Cerebellar nuclear complex (tissue), 1 donor: ENCODE data around the gene GPANK1.
A peak's percentile ranks its signal among the peaks of the same experiment; 100 is the strongest.

Experiments
- DNase-seq, 2 experiments: peaks; one replicate each; lab custom pipeline; 2025; lab: John Stamatoyannopoulos, UW

GPANK1 gene

DNA sequence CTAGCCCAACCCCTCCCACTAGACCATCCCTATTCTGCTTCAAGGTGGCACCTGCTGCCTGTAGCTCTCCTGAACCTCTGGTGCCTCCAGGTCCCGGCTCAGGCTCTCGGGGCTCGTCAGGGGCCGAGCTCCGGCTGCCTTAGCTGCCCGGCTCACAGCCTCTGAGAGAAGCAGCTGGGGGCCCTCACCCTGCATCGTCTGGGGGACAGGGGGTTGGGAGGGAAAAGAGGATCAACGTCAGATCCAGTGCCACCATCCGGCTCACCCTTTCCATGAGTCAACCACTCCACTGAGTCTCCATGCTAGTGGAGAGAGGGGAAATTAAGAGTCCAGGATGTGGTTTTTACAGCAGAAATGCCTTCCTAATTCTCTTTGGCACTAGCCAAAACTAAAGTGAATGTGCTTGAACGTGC lies 25.3 kb downstream of the GPANK1 start:
- DNase-seq, result no peak

DNA sequence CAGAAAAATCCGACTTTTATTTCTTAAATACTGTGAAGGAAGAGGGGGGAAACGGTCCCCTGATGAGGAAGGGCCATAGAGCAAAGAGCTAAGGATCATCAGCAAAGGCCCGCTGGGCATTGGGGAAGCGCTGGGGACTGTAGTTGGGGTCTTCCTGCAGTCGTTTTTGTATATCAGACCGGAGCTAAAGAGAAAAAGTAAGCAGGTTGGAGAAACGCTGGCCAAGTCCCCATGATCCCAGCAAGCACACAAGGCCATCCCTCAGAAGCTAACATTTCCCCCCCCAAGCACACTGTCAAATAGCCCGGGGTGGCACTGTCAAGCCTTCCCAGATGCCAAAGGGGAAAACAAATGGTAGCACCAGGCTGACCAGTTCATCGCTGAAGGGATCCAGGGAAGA lies 25.8 kb downstream of the GPANK1 start:
- DNase-seq, result no peak

DNA sequence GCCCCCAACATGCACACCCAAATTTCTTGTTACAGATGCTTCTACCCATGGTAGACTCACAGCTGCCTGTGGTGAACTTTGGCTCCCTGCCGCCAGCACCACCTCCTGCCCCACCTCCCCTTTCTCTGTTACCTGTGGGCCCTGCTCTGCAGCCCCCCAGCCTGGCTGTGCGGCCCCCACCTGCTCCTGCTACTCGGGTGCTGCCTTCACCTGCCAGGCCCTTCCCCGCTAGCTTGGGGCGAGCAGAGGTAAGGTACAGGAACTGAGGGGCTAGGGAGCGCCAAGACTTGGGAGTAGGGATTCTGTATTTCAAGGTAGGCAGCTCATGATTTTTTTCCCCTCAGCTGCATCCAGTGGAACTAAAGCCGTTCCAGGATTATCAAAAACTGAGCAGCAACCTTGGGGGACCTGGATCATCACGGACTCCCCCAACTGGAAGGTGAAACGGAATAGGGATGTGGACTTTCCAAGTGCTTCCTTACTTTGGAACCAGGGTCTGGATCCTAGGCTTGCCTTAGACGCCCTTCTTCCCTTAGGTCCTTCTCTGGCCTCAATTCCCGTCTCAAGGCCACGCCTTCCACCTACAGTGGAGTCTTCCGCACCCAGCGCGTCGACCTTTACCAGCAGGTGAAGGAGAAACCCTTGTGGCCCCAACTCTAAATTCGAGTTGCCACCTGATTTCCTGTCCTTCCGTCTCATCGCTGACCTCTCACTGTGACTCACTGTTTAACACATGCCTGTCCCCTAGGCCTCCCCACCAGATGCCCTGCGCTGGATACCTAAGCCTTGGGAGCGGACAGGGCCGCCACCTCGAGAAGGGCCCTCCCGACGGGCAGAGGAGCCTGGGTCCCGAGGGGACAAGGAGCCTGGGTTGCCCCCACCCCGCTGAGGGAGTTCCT lies 27.9 kb downstream of the GPANK1 start:
- no peak for DNase-seq

DNA sequence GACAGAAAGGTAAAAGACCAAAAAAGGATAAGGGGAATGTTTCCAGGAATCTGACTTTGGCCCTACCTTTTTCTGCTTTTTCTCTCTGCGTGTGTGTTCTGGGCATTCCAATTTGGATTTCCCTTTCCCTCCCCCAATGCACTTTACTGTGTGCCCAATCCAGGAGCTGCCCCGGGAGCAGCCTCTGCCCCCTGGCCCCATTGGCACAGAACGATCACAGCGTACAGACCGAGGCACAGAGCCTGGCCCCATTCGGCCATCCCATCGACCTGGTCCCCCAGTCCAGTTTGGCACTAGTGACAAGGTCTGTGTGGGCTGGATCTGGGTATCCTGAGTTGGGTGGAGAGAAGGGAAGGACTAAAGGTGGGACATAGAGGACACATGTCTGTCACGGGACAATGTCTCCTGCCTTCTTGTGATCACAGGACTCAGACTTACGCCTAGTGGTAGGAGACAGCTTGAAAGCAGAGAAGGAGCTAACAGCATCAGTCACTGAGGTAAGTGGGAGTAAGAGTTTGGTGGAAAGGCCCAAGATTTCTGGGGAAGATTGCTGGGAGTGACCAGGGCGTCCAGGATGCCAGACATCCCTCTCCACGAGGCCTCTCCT lies 29.7 kb downstream of the GPANK1 start:
- DNase-seq, result no peak

DNA sequence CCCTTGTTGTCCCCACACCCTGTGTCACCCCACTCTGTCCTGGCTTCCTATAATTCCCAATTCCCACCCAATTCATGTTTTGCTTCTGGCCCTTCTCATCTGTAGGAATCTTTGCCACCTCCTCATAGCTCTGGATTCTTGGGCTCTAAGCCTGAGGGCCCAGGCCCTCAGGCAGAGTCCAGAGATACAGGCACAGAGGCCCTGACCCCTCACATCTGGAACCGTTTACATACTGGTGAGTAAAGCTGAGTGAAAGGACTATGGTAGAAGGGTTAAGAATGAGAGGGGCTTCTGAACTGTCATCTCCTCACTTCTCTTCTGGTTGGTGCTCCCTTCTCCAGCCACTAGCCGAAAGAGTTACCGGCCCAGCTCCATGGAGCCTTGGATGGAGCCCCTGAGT lies 30.7 kb downstream of the GPANK1 start:
- DNase-seq, result no peak

DNA sequence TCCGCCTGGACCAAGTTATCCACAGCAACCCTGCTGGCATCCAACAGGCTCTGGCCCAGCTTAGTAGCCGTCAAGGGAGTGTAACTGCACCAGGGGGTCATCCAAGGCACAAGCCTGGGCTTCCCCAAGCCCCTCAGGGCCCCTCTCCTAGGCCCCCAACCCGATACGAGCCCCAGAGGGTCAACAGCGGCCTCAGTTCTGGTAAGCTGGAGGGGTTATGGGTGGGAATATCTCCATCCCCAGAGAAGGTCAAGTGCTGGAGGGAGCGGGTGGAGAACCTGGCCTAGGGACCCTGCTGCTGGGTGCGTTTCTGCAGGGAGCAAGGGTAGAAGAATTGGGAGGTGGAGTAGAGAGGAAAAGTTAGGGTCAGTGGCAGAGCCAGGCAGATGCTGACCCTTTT lies 31.4 kb downstream of the GPANK1 start:
- DNase-seq, result no peak

DNA sequence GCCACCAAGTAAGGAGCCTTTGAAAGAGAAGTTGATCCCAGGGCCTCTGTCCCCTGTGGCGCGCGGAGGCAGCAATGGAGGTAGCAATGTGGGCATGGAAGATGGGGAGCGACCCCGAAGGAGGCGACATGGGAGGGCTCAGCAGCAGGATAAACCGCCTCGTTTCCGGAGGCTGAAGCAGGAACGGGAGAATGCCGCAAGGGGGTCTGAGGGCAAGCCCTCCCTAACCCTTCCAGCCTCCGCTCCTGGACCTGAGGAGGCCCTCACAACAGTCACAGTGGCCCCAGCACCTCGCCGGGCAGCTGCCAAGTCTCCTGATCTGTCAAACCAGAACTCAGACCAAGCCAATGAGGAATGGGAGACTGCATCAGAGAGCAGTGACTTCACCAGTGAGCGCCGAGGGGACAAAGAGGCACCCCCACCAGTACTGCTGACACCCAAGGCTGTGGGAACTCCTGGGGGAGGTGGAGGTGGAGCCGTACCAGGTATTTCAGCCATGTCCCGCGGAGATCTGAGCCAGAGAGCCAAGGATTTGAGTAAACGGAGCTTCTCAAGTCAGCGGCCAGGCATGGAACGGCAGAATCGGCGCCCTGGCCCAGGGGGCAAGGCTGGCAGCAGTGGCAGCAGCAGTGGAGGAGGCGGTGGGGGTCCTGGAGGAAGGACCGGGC lies 32.4 kb downstream of the GPANK1 start:
- DNase-seq, result no peak

DNA sequence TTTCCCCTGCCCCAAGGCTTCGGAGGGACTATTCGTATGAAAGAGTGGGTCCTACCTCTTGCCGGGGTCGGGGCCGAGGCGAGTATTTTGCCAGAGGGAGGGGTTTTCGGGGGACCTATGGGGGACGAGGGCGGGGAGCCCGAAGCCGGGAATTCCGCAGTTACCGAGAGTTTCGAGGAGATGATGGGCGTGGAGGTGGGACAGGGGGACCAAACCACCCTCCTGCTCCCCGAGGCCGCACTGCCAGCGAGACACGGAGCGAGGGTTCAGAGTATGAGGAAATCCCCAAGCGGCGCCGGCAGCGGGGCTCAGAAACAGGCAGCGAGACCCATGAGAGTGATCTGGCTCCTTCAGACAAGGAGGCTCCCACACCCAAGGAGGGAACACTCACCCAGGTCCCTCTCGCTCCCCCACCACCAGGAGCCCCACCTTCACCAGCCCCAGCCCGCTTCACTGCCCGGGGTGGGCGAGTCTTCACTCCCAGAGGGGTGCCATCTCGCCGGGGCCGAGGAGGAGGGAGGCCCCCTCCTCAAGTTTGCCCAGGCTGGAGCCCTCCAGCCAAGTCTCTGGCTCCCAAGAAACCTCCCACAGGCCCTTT lies 33.0 kb downstream of the GPANK1 start:
- no peak for DNase-seq

DNA sequence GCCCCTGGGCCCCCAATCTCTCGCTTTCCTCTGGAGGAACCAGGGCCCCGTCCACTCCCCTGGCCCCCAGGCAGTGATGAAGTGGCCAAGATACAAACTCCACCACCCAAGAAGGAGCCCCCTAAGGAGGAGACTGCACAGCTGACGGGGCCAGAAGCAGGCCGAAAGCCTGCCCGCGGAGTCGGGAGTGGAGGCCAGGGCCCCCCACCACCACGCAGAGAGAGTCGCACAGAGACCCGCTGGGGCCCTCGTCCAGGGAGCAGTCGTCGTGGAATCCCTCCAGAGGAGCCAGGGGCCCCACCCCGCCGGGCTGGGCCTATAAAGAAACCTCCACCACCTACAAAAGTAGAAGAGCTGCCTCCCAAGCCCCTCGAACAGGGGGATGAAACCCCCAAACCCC lies 33.6 kb downstream of the GPANK1 start:
- no peak for DNase-seq

DNA sequence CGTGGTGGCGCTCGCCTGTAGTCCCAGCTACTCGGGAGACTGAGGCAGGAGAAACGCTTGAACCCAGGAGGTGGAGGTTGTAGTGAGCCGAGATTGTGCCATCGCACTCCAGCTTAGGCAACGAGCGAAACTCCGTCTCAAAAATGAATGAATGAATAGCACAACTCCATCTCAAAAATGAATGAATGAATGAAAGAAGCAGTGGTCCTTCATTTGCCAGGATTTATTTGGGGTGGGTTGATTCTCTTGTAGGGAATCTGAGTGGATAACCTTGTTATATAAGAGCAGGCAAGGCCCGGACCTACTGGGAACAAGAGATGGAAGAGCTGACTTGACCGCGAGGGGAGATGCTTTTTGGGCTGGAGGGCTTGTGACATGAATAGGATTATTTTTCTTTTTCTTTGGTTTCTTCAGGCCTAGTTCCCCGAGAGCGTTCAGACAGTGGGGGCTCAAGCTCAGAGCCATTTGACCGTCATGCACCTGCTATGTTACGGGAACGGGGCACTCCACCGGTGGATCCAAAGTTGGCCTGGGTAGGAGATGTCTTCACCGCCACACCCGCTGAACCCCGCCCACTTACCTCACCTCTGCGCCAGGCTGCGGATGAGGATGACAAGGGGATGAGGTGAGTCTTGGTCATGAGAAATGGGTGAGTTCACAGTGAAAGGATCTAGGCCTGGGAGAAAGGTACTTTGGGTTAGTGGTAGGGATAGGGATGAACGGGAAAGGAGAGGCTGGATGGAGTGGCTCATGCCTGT lies 34.4 kb downstream of the GPANK1 start:
- no peak for DNase-seq

DNA sequence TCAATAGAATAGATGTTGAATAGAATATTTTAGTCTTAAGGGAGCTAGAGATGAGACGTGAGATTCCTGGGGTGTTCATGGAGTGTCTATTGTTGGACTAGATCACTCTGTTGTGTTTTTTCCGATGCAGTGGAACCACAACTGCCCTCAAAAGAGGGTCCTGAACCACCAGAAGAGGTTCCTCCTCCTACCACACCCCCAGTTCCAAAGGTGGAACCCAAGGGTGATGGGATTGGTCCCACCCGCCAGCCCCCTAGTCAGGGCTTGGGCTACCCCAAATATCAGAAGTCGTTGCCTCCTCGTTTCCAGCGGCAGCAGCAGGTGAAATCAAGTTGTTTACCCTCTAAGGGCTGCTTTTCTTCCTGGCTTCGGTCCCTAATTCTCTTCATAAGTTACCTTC lies 35.8 kb downstream of the GPANK1 start:
- DNase-seq, result no peak

DNA sequence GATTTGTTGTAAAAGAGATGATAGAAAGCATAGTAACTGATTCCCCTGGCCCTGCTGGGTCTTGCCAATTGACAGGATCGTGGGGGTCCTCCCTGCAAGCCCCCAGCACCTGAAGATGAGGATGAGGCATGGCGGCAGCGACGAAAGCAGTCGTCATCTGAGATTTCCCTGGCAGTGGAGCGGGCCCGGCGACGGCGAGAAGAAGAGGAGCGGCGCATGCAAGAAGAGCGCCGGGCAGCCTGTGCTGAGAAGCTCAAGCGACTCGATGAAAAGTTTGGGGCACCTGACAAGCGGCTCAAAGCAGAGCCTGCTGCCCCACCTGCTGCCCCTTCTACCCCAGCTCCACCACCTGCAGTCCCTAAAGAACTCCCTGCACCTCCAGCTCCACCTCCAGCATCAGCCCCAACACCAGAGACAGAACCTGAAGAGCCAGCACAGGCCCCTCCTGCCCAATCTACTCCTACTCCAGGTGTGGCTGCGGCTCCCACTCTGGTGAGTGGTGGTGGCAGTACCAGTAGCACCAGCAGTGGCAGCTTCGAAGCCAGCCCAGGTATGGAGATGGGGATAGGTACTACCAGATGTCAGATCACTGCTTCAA lies 37.0 kb downstream of the GPANK1 start:
- no peak for DNase-seq

DNA sequence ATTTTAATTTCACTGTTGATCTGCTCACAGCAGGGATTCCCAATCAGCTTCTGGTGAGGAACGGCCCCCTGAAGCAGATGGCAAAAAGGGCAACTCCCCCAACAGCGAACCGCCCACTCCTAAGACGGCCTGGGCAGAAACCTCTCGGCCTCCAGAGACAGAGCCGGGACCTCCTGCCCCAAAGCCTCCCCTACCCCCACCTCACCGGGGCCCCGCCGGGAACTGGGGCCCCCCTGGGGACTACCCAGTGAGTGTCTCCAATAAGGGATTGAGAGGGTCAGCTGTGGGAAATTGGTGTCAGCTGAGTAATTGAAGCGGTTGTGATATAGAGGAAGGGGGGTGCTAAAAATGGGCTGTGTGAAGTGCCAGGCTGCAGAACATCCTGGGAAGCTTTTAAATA lies 37.8 kb downstream of the GPANK1 start:
- DNase-seq, result no peak

DNA sequence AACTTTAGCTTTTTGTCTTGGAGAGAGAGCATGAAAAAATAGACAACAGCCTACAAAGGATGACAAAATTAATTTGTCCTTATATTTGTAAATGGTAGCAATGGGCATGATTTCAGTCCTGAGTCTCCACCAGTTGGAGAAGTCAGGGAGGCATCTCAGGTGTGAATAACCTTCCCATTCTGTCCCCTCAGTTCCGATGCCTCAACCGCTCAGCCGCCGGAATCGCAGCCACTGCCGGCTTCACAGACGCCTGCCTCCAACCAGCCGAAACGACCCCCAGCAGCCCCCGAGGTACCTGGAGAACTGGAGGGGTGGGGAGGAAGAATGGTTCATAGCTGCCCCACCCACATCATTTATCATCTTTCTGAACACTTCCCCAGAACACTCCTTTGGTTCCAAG lies 40.7 kb downstream of the GPANK1 start:
- no peak for DNase-seq

DNA sequence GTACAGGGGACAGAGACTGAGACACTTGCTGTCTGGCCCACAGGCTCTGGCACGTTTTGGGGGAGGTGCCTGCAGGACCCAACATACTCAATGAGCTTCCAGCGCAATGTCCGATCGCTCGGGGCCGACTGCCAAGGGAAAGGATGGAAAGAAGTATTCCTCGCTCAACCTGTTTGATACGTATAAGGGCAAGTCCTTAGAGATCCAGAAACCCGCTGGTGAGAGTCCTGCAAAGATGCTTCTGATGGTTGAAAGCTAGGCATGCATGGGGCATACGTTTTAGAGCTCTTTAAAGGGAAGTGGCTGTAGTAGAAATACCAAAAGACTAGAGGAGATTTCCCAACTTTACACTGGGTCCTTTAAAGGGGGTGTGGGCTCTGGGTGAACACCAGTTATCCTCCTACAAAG lies 42.1 kb downstream of the GPANK1 start:
- DNase-seq, result no peak

DNA sequence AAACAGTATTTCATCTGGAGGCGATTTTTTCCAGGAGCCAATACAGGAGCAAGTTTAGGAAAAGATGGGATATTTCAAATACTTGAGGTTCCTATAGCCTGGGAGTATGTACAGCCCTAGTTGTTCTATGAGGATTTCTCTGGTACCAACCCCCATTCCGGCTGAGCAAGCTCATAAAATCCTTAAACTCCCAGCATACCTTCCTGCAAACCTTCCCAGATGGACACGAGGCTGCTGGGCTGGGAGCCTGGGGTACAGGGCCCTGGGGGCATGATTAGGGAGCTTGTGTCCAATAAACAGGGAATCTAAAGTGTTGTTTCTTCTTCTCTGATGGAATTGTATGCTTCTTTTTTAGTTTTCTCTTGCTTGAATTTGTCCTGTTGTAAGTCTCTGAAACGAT lies 42.8 kb downstream of the GPANK1 start:
- DNase-seq, result no peak

DNA sequence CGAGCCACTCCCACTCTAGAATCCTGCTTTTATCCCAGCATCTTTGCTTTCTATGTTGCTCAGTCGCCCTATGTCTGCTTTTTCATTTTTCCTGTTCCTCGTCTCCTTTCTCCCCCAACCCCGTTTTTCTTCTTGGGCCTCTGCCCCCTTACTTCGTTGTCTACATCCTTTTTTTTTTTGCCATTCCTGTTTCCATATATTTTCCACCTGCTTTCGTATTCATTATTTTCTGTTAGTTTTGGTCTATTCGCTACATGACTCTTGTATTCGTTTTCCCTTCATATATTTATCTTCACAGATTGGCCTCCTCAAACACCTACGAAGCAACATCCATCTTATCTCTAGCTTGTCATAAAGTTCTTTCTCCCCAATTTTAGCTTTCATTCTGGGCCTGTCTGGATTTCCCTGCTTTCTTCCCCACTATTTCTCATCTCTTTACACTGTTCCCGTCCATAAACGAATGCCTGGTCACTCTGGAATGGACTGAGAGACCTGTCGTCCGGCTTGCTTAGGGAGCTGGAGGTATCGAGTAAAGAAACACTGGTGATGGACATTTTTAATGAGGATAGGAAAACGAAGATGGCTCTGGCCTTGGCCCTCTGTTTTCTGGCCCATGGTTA lies 43.4 kb downstream of the GPANK1 start:
- peak in 1 of 2 experiments; percentile 3 for DNase-seq

DNA sequence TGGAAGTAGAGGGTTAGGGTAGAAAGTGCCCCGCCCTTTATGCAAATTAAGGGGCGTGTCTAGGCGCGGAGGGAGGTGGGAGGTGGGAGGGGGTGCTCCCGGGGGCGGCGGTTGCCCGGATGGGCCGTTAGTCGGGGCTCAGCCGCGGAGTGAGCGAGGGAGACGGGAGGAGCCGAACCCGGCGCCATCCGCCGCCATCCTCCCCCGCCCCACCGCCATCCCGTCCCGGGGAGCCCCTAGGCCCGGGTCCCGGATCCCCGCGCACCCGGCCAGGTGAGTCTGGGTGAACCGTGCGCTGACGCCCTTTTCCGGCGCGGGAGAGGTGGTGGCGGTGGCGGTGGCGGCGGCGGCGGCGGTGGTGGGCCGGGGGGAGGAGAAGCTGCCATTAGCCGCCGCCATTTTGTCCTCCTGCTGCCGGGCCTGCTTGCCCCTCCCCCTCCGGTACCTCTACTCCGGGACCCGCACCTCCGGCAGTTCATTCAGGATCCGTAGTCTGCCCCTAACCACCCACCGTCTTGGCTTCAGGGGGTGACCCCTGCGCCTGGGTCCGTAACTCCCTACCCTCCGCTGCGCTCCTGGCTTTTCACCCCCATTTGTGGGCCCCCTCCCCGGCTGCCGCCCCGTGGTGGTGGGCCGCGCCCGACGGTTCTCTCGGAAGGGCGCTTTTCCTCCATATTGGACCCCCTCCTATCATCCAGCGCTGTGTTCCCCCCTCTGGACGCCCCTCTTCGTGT lies 44.0 kb downstream of the GPANK1 start, which contains the start of gene PRRC2A:
Gene PRRC2A (plus strand): TSS at position 130 of the 734 bp plus-strand sequence. CDS start 2,075 bp downstream, outside the sequence.
- no peak for DNase-seq

DNA sequence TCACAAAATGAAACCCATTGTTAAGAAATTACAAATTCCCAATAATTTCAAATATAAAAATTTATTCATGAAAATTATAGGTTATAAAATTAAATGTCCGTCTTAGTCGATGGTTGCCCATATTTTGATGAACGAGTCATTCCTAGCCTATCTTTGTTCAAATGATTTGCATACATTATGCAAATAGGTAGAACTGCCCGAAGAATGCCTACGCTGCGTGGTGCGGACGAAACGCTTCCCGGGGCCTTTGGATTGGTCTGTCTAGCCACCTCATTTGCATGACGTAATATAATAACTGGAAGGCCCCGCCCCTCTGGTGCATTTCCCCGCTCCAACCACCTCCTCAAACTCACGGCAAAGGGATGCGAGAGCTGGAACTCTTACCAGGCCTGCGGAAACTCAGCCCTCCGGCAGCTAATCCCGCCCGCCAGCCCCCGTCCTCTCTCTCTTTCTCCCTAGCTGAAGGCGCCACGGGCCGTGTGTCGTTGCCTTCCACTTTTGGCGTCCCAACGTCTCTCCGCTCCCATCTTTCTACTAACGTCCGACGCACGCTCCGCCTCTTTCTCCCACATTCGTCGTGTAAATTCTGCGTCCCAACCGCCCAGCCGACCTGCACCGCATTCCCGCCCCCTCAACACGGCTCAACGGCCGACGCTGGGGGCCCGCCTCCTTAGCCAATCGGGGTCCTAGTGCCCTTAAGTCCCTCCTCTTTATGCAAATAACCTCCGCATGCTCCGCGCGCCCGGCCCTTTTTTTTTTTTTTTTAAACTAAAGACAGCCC lies 44.8 kb downstream of the GPANK1 start:
- peak; percentile 98 for DNase-seq
